Activated CD4-positive, alpha-beta T cell treated with anti-CD3 and anti-CD28 coated beads, Interleukin-2, amount 10 ng/mL, durations not matched to agents 7 days and 5 days (primary cell): ENCODE data around the gene ENPP1. TPM values are rescaled to one million over a fixed set of nuclear protein-coding genes. Genes with fewer than 3 reads are reported as not detected.

Experiments used
- CTCF ChIA-PET: fragments of 350-600 bp; sonication (Branson Sonifier 250); formaldehyde crosslinking; loops from one replicate; lab custom pipeline; 2021; ENCODE audit warnings: antibody characterized with exemption; lab: Charles Lee
- POLR2A ChIA-PET: fragments of 350-600 bp; sonication (Branson Sonifier 250); formaldehyde crosslinking; loops from one replicate; lab custom pipeline; 2021; ENCODE audit warnings: antibody characterized with exemption; lab: Charles Lee
- DNase-seq: peaks from one replicate; pipeline ENCODE4 v3.0.0-alpha.2; 2020
- H3K27ac Mint-ChIP-seq: one replicate; pipeline ENCODE4 v1.8.0; 2021; ENCODE audit warnings: mild to moderate bottlenecking, moderate library complexity, mixed read lengths
- H3K27me3 Mint-ChIP-seq: one replicate; pipeline ENCODE4 v1.8.0; 2021; ENCODE audit warnings: mixed read lengths
- H3K36me3 Mint-ChIP-seq: one replicate; pipeline ENCODE4 v1.8.0; 2021; ENCODE audit warnings: low read depth, mixed read lengths
- H3K4me1 Mint-ChIP-seq: one replicate; pipeline ENCODE4 v1.8.0; 2021; ENCODE audit warnings: mixed read lengths
- H3K4me3 Mint-ChIP-seq: one replicate; pipeline ENCODE4 v1.8.0; 2021; ENCODE audit warnings: mild to moderate bottlenecking, moderate library complexity, mixed read lengths
- H3K9me3 Mint-ChIP-seq: one replicate; pipeline ENCODE4 v1.8.0; 2021; ENCODE audit warnings: mixed read lengths
- total RNA-seq, 2 experiments: library from RNA; stranded (reverse); gene quantifications; one replicate each; pipeline ENCODE4 v1.2.3, GENCODE V29; 2021

ENPP1 gene
- total RNA-seq, 2 experiments from 2014 or later, result 0.10 to 0.12 TPM

- no peak for DNase-seq
- POLR2A ChIA-PET, result no interaction called here
- CTCF ChIA-PET, result no interaction called here
- Mint-ChIP-seq H3K4me1 (no peaks in the 10 kb centered on the region), H3K4me3 (no peak overlapping the region), H3K27me3 (peaks cover 18% of the 10 kb centered on the region), H3K36me3 (no peaks in the 10 kb centered on the region), H3K27ac (no peak overlapping the region), H3K9me3 (no peaks in the 10 kb centered on the region)
These were observed 14.3 kb downstream of the ENPP1 start for GRCh38 chr6:131822119-131822518.

- Mint-ChIP-seq H3K27ac (no peak overlapping the region), H3K9me3 (no peaks in the 10 kb centered on the region), H3K27me3 (peaks cover 16% of the 10 kb centered on the region), H3K4me1 (no peaks in the 10 kb centered on the region), H3K36me3 (no peaks in the 10 kb centered on the region), H3K4me3 (no peak overlapping the region)
- DNase-seq, result no peak
- ChIA-PET POLR2A (no interaction called here), CTCF (no interaction called here)
These were observed 15.6 kb downstream of the ENPP1 start for GRCh38 chr6:131823276-131823902.

GRCh38 chr6:131825946-131826345 lies 18.1 kb downstream of the ENPP1 start:
- no peaks in the 10 kb centered on the region for H3K4me1 Mint-ChIP-seq
- no peaks in the 10 kb centered on the region for H3K9me3 Mint-ChIP-seq
- POLR2A ChIA-PET, result no interaction called here
- H3K27ac Mint-ChIP-seq, result no peak overlapping the region
- no peak overlapping the region for H3K4me3 Mint-ChIP-seq
- CTCF ChIA-PET, result no interaction called here
- H3K27me3 Mint-ChIP-seq, result peaks cover 5% of the 10 kb centered on the region
- H3K36me3 Mint-ChIP-seq, result no peaks in the 10 kb centered on the region
- no peak for DNase-seq

GRCh38 chr6:131828080-131828479 lies 20.3 kb downstream of the ENPP1 start:
- H3K9me3 Mint-ChIP-seq, result no peaks in the 10 kb centered on the region
- H3K36me3 Mint-ChIP-seq, result no peaks in the 10 kb centered on the region
- ChIA-PET POLR2A (no interaction called here), CTCF (no interaction called here)
- H3K27ac Mint-ChIP-seq, result no peak overlapping the region
- DNase-seq, result no peak
- H3K27me3 Mint-ChIP-seq, result peaks cover 5% of the 10 kb centered on the region
- H3K4me3 Mint-ChIP-seq, result no peak overlapping the region
- no peaks in the 10 kb centered on the region for H3K4me1 Mint-ChIP-seq

GRCh38 chr6:131828951-131829350 lies 21.1 kb downstream of the ENPP1 start:
- CTCF ChIA-PET, result no interaction called here
- Mint-ChIP-seq H3K36me3 (no peaks in the 10 kb centered on the region), H3K27ac (no peak overlapping the region), H3K4me3 (no peak overlapping the region), H3K27me3 (peaks cover 9% of the 10 kb centered on the region), H3K4me1 (no peaks in the 10 kb centered on the region), H3K9me3 (no peaks in the 10 kb centered on the region)
- DNase-seq, result no peak
- POLR2A ChIA-PET, result no interaction called here

- no peaks in the 10 kb centered on the region for H3K36me3 Mint-ChIP-seq
- H3K9me3 Mint-ChIP-seq, result no peaks in the 10 kb centered on the region
- ChIA-PET CTCF (no interaction called here), POLR2A (no interaction called here)
- no peak overlapping the region for H3K27ac Mint-ChIP-seq
- H3K27me3 Mint-ChIP-seq, result peaks cover 9% of the 10 kb centered on the region
- no peak for DNase-seq
- no peaks in the 10 kb centered on the region for H3K4me1 Mint-ChIP-seq
- no peak overlapping the region for H3K4me3 Mint-ChIP-seq
These were observed 23.6 kb downstream of the ENPP1 start for GRCh38 chr6:131831392-131831791.

GRCh38 chr6:131831886-131832285 lies 24.1 kb downstream of the ENPP1 start:
- ChIA-PET CTCF (interaction anchor here (0.7 kb wide), 1 partner anchor 673 kb away, joined by 3 read pairs; no protein-coding TSS in a partner anchor), POLR2A (no interaction called here)
- no peak overlapping the region for H3K27ac Mint-ChIP-seq
- no peaks in the 10 kb centered on the region for H3K36me3 Mint-ChIP-seq
- no peaks in the 10 kb centered on the region for H3K4me1 Mint-ChIP-seq
- H3K4me3 Mint-ChIP-seq, result no peak overlapping the region
- no peaks in the 10 kb centered on the region for H3K9me3 Mint-ChIP-seq
- peaks cover 14% of the 10 kb centered on the region for H3K27me3 Mint-ChIP-seq
- no peak for DNase-seq

- ChIA-PET CTCF (interaction anchor here (0.7 kb wide), 1 partner anchor 673 kb away, joined by 3 read pairs; no protein-coding TSS in a partner anchor), POLR2A (no interaction called here)
- Mint-ChIP-seq H3K4me1 (no peaks in the 10 kb centered on the region), H3K36me3 (no peaks in the 10 kb centered on the region), H3K4me3 (no peak overlapping the region), H3K9me3 (no peaks in the 10 kb centered on the region), H3K27me3 (peaks cover 14% of the 10 kb centered on the region), H3K27ac (no peak overlapping the region)
- DNase-seq, result no peak
These were observed 24.5 kb downstream of the ENPP1 start for GRCh38 chr6:131832363-131832762.

GRCh38 chr6:131838051-131838450 lies 30.2 kb downstream of the ENPP1 start:
- DNase-seq, result no peak
- H3K9me3 Mint-ChIP-seq, result no peaks in the 10 kb centered on the region
- POLR2A ChIA-PET, result no interaction called here
- no peaks in the 10 kb centered on the region for H3K36me3 Mint-ChIP-seq
- peaks cover 24% of the 10 kb centered on the region for H3K27me3 Mint-ChIP-seq
- CTCF ChIA-PET, result no interaction called here
- no peak overlapping the region for H3K4me3 Mint-ChIP-seq
- H3K27ac Mint-ChIP-seq, result no peak overlapping the region
- no peaks in the 10 kb centered on the region for H3K4me1 Mint-ChIP-seq

- POLR2A ChIA-PET, result no interaction called here
- no peak for DNase-seq
- Mint-ChIP-seq H3K27me3 (peaks cover 22% of the 10 kb centered on the region), H3K4me1 (no peaks in the 10 kb centered on the region), H3K27ac (no peak overlapping the region), H3K36me3 (no peaks in the 10 kb centered on the region), H3K9me3 (no peaks in the 10 kb centered on the region), H3K4me3 (no peak overlapping the region)
- CTCF ChIA-PET, result interaction anchor here (1.5 kb wide), 1 partner anchor 78 kb away, joined by 3 read pairs; no protein-coding TSS in a partner anchor
These were observed 31.6 kb downstream of the ENPP1 start for GRCh38 chr6:131839388-131839787.

GRCh38 chr6:131840441-131840840 lies 32.6 kb downstream of the ENPP1 start:
- no peak for DNase-seq
- CTCF ChIA-PET, result interaction anchor here (1.5 kb wide), 1 partner anchor 77 kb away, joined by 3 read pairs; no protein-coding TSS in a partner anchor
- Mint-ChIP-seq H3K27ac (no peak overlapping the region), H3K9me3 (no peaks in the 10 kb centered on the region), H3K36me3 (no peaks in the 10 kb centered on the region), H3K27me3 (peaks cover 22% of the 10 kb centered on the region), H3K4me3 (no peak overlapping the region), H3K4me1 (no peaks in the 10 kb centered on the region)
- POLR2A ChIA-PET, result no interaction called here

- Mint-ChIP-seq H3K4me1 (no peaks in the 10 kb centered on the region), H3K4me3 (no peak overlapping the region), H3K27ac (no peak overlapping the region), H3K9me3 (no peaks in the 10 kb centered on the region), H3K36me3 (no peaks in the 10 kb centered on the region), H3K27me3 (peaks cover 23% of the 10 kb centered on the region)
- ChIA-PET CTCF (interaction anchor here (0.6 to 1.5 kb wide), 2 partner anchors 11 to 77 kb away, joined by 3 read pairs; no protein-coding TSS in a partner anchor), POLR2A (no interaction called here)
- no peak for DNase-seq
These were observed 33.2 kb downstream of the ENPP1 start for GRCh38 chr6:131840936-131841583.

GRCh38 chr6:131843768-131844167 lies 35.9 kb downstream of the ENPP1 start:
- ChIA-PET CTCF (interaction anchor here (0.6 kb wide), 1 partner anchor 28 kb away, joined by 3 read pairs; no protein-coding TSS in a partner anchor), POLR2A (no interaction called here)
- Mint-ChIP-seq H3K9me3 (no peaks in the 10 kb centered on the region), H3K27me3 (peaks cover 19% of the 10 kb centered on the region), H3K27ac (no peak overlapping the region), H3K4me1 (no peaks in the 10 kb centered on the region), H3K4me3 (no peak overlapping the region), H3K36me3 (no peaks in the 10 kb centered on the region)
- DNase-seq, result no peak
